Natural killer cell (primary cell): ENCODE data around the gene CORO6. TPM values are rescaled to one million over a fixed set of nuclear protein-coding genes. Genes with fewer than 3 reads are reported as not detected.
A peak's percentile ranks its signal among the peaks of the same experiment; 100 is the strongest.

Experiments
- ATAC-seq, 3 donors: fragments of 150-1000 bp in 2 of 3; fragments of 200-7000 bp in 1 of 3; cut with Tn5 transposase; 1 replicate in 1 of 3; 2 replicates in 2 of 3; pipeline ENCODE4 v1.10.0; 2021; ENCODE audit warnings: mild to moderate bottlenecking in 2 of 3, moderate library complexity in 2 of 3
- DNase-seq, 2 donors: peaks; one replicate each; pipeline versions ENCODE4 v3.0.0 to v3.0.0-alpha.2; 2013 to 2021; ENCODE audit warnings: mixed read lengths in 1 of 2
- H3K27ac ChIP-seq: one replicate; pipeline ENCODE4 v1.5.1; 2013; ENCODE audit warnings: mild to moderate bottlenecking, low read length
- H3K27me3 ChIP-seq: one replicate; pipeline ENCODE4 v1.6.1; 2013; ENCODE audit warnings: low read length; ENCODE audit not compliant: control insufficient read depth, insufficient read depth
- H3K36me3 ChIP-seq: one replicate; pipeline ENCODE4 v1.6.1; 2013; ENCODE audit warnings: low read length; ENCODE audit not compliant: control insufficient read depth, insufficient read depth
- H3K4me1 ChIP-seq: one replicate; pipeline ENCODE4 v1.6.1; 2013; ENCODE audit warnings: low read length; ENCODE audit not compliant: control insufficient read depth, insufficient read depth
- H3K4me3 ChIP-seq: one replicate; pipeline ENCODE4 v1.5.1; 2013; ENCODE audit warnings: low read length
- H3K9me3 ChIP-seq: one replicate; pipeline ENCODE4 v1.6.1; 2013; ENCODE audit warnings: low read length; ENCODE audit not compliant: control insufficient read depth, insufficient read depth
- H3K27ac Mint-ChIP-seq, 2 donors: one replicate each; pipeline ENCODE4 v1.8.0; 2022; ENCODE audit warnings: mild to moderate bottlenecking in 2 of 2, mixed read lengths in 2 of 2, moderate library complexity in 1 of 2
- H3K27me3 Mint-ChIP-seq, 2 donors: one replicate each; pipeline ENCODE4 v1.8.0; 2022; ENCODE audit warnings: low read depth in 2 of 2, mixed read lengths in 2 of 2
- H3K36me3 Mint-ChIP-seq: one replicate; pipeline ENCODE4 v1.8.0; 2022; ENCODE audit warnings: mixed read lengths
- H3K4me1 Mint-ChIP-seq, 2 donors: one replicate each; pipeline ENCODE4 v1.8.0; 2022; ENCODE audit warnings: mixed read lengths in 2 of 2
- H3K4me3 Mint-ChIP-seq: one replicate; pipeline ENCODE4 v1.8.0; 2022; ENCODE audit warnings: mild to moderate bottlenecking, moderate library complexity, mixed read lengths
- H3K9me3 Mint-ChIP-seq, 2 donors: one replicate each; pipeline ENCODE4 v1.8.0; 2022; ENCODE audit warnings: mixed read lengths in 2 of 2
- WGBS: methylation state at CpG from one replicate; pipeline ENCODE4 v1.1.7; 2013; ENCODE audit warnings: missing lambda C conversion rate; ENCODE audit not compliant: insufficient coverage; 5-methylcytosine and 5-hydroxymethylcytosine counted together
- intact Hi-C: fragments of 100-400 bp; cut with micrococcal nuclease; formaldehyde crosslinking; loops from one replicate; pipeline ENCODE4 v1.14.2; 2022
- total RNA-seq, 4 donors: library from RNA; stranded (reverse); fragments of 120-200 nt in 1 of 4; gene quantifications; one replicate each; pipeline versions ENCODE4 v1.2.3 to v1.2.4, GENCODE V29; 2013 to 2022
- TF ChIP-seq, protein P1 (sequence below): fragments of 200-600 bp; IDR thresholded peaks from one replicate; pipeline ENCODE4 v1.8.0; 2022; ENCODE audit warnings: antibody characterized with exemption

The CORO6 gene
- total RNA-seq, 3 donors from 2014 or later (not counting 1 experiment from before 2014, with no cell fraction given), result 2.4 to 18.7 (median 3.9) TPM

DNA sequence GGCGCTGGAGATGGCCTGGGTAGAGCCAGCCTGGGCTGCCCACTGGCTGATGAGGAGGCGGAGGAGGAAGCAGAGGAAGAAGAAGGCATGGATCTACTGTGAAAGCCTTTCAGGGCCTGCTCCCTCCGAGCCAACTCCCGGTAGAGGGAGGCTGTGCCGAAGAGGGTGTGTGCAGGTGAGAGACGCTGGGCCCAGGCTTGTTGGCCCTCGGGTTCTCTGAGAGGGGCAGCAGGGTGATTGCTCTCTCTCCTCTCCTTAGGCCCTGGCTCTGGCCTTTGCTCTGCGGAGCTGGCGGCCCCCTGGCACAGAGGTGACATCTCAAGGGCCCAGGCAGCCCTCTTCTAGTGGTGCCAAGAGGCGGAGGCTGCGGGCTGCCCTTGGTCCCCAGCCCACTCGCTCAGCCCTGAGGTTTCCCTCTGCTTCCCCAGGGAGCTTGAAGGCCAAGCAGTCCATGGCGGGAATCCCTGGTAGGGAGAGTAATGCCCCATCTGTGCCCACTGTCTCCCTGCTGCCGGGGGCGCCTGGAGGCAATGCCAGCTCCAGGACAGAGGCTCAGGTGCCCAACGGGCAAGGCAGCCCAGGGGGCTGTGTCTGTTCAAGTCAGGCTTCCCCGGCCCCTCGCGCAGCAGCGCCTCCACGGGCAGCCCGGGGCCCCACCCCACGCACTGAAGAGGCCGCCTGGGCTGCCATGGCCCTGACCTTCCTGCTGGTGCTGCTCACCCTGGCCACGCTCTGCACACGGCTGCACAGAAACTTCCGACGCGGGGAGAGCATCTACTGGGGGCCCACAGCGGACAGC is 50.6 kb downstream of the CORO6 start:
- H3K9me3 Mint-ChIP-seq, result no peaks in the 10 kb centered on the region
- H3K36me3 Mint-ChIP-seq, result no peaks in the 10 kb centered on the region
- Histone ChIP-seq H3K4me3 (no peak overlapping the region), H3K27ac (no peak overlapping the region), H3K27me3 (no peaks in the 10 kb centered on the region), H3K36me3 (peaks cover 31% of the 10 kb centered on the region), H3K9me3 (no peaks in the 10 kb centered on the region), H3K4me1 (peaks cover 25% of the 10 kb centered on the region)
- H3K4me3 Mint-ChIP-seq, result peak overlapping the region; percentile 17
- WGBS, result 79% methylated on average over 30 of the region's 30 CpGs
- no peak overlapping the region for H3K27ac Mint-ChIP-seq
- peaks cover 22 to 30% of the 10 kb centered on the region in 2 donors for H3K4me1 Mint-ChIP-seq
- peak in 1 of 2 donors; percentile 16 for DNase-seq
- TF ChIP-seq, protein P1, sequence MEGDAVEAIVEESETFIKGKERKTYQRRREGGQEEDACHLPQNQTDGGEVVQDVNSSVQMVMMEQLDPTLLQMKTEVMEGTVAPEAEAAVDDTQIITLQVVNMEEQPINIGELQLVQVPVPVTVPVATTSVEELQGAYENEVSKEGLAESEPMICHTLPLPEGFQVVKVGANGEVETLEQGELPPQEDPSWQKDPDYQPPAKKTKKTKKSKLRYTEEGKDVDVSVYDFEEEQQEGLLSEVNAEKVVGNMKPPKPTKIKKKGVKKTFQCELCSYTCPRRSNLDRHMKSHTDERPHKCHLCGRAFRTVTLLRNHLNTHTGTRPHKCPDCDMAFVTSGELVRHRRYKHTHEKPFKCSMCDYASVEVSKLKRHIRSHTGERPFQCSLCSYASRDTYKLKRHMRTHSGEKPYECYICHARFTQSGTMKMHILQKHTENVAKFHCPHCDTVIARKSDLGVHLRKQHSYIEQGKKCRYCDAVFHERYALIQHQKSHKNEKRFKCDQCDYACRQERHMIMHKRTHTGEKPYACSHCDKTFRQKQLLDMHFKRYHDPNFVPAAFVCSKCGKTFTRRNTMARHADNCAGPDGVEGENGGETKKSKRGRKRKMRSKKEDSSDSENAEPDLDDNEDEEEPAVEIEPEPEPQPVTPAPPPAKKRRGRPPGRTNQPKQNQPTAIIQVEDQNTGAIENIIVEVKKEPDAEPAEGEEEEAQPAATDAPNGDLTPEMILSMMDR, result no peak
- peak in 1 of 3 donors; percentile 6 for ATAC-seq
- H3K27me3 Mint-ChIP-seq, result no peaks in the 10 kb centered on the region
- intact Hi-C loops, result no loop called here

DNA sequence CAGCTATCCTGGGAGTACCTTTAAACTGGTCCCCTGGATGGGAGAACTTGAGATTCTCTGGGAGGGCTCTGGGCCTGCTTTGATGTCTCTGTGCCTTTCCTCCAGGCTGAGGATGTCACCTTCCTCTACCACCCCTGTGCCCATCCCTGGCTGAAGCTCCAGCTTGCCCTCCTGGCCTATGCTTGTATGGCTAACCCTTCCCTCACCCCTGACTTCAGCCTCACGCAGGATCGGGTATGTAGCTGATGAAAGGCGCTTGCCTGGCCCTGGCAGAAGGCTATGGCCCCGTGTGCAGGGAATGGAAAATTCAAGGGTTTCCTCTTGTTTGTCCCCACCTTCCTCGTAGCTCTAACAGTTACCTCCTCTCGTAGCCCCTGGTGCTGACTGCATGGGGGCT is 51.2 kb downstream of the CORO6 start:
- Histone ChIP-seq H3K36me3 (peaks cover 25% of the 10 kb centered on the region), H3K4me3 (no peak overlapping the region), H3K27ac (no peak overlapping the region), H3K4me1 (peaks cover 25% of the 10 kb centered on the region), H3K9me3 (no peaks in the 10 kb centered on the region), H3K27me3 (no peaks in the 10 kb centered on the region)
- ATAC-seq (no peak), DNase-seq (peak in 1 of 2 donors; percentile 12)
- intact Hi-C loops, result no loop called here
- TF ChIP-seq, protein P1, result no peak
- H3K27me3 Mint-ChIP-seq, result no peaks in the 10 kb centered on the region
- H3K36me3 Mint-ChIP-seq, result no peaks in the 10 kb centered on the region
- no peaks in the 10 kb centered on the region for H3K9me3 Mint-ChIP-seq
- WGBS, result 96% methylated on average over 6 of the region's 6 CpGs
- no peak overlapping the region for H3K27ac Mint-ChIP-seq
- H3K4me3 Mint-ChIP-seq, result peak overlapping the region; percentile 17
- H3K4me1 Mint-ChIP-seq, result peaks cover 22 to 30% of the 10 kb centered on the region in 2 donors

DNA sequence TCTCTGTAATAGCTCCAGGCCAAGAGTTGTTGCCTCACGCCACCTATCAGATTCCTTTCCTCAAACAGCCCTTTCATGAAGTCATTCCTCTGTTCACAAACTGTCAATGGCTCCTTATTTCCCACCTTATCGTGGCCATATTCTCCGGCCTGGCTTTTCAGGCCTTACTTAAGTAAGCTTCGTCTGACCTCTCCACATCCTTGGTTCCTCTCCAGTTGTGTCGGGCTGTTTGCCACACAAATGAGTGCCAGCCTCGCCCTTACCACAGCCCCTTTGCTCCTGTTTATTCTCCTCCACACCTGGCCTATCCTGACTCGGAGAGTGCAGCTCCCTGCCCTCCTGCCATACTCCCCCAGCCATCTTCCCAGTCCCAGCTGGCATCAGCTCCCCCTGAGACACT is 52.2 kb downstream of the CORO6 start:
- Mint-ChIP-seq H3K36me3 (no peaks in the 10 kb centered on the region), H3K27me3 (no peaks in the 10 kb centered on the region), H3K4me3 (peak overlapping the region; percentile 59), H3K4me1 (peaks cover 30 to 37% of the 10 kb centered on the region in 2 donors), H3K9me3 (no peaks in the 10 kb centered on the region), H3K27ac (peak overlapping the region in 1 of 2 donors; percentile 30)
- TF ChIP-seq, protein P1, result no peak
- H3K27me3 ChIP-seq, result no peaks in the 10 kb centered on the region
- no peaks in the 10 kb centered on the region for H3K9me3 ChIP-seq
- ATAC-seq (no peak), DNase-seq (peak in 1 of 2 donors; percentile 1)
- peaks cover 16% of the 10 kb centered on the region for H3K36me3 ChIP-seq
- H3K4me1 ChIP-seq, result peaks cover 30% of the 10 kb centered on the region
- intact Hi-C loops, result no loop called here
- WGBS, result 97% methylated on average over 7 of the region's 7 CpGs
- no peak overlapping the region for H3K27ac ChIP-seq
- no peak overlapping the region for H3K4me3 ChIP-seq
